Uterus (tissue), 2 donors: ENCODE data around the gene AQP9.

ENCODE experiments used
- POLR2A ChIP-seq, 2 donors: fragments of 450-650 bp; IDR thresholded peaks; one replicate each; pipeline ENCODE4 v1.6.1; 2016; ENCODE audit warnings: antibody characterized with exemption in 2 of 2, mild to moderate bottlenecking in 1 of 2, moderate library complexity in 1 of 2
- TF ChIP-seq, protein P1 (sequence below), 4 experiments: fragments of 200-600 bp in 2 of 4; fragments of 450-650 bp in 2 of 4; sonication (generic) in 2 of 4; IDR thresholded peaks; one replicate each; pipeline ENCODE4 v1.5.1; 2016 to 2019; ENCODE audit warnings: antibody characterized with exemption in 4 of 4, mild to moderate bottlenecking in 2 of 4, moderate library complexity in 1 of 4

DNA sequence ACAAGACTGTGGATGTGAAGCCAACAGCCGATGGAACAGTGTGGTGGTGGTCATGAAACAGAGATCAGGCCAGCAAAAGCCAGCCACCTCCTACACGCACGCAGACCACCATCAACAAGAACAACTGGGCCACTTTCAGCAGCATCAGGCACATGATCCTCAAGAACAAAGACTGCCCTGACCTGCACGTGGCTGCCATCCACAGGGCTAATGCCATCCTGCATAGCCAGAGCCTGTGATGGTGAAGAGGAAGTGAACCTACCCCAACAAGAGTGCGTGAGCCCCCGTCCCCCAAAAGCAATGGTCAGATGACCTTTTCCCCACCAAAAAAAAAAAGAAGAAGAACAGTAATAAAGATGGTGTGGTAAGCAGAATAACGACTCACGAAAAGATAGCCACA, 62.6 kb downstream of the AQP9 start:
- TF ChIP-seq, protein P1, sequence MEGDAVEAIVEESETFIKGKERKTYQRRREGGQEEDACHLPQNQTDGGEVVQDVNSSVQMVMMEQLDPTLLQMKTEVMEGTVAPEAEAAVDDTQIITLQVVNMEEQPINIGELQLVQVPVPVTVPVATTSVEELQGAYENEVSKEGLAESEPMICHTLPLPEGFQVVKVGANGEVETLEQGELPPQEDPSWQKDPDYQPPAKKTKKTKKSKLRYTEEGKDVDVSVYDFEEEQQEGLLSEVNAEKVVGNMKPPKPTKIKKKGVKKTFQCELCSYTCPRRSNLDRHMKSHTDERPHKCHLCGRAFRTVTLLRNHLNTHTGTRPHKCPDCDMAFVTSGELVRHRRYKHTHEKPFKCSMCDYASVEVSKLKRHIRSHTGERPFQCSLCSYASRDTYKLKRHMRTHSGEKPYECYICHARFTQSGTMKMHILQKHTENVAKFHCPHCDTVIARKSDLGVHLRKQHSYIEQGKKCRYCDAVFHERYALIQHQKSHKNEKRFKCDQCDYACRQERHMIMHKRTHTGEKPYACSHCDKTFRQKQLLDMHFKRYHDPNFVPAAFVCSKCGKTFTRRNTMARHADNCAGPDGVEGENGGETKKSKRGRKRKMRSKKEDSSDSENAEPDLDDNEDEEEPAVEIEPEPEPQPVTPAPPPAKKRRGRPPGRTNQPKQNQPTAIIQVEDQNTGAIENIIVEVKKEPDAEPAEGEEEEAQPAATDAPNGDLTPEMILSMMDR (IDR thresholded peaks at IDR 0.05), result no peak
- no peak for TF ChIP-seq POLR2A (IDR thresholded peaks at IDR 0.05)
